H1 (cell line): ENCODE data around the gene CCDC154. TPM values are rescaled to one million over a fixed set of nuclear protein-coding genes. Genes with fewer than 3 reads are reported as not detected.

Source experiments
- KDM1A ChIP-seq: fragments of 200-600, 300-600 bp; sonication (generic); IDR thresholded peaks from 2 replicates; pipeline ENCODE4 v1.7.1; 2016; ENCODE audit warnings: mild to moderate bottlenecking, low read length, borderline replicate concordance
- NANOG ChIP-seq: IDR thresholded peaks from 2 replicates; pipeline ENCODE4 v1.6.1; 2011; ENCODE audit warnings: low read length, low read depth, mild to moderate bottlenecking, inconsistent platforms; ENCODE audit not compliant: insufficient read depth, poor library complexity, severe bottlenecking
- POU5F1 ChIP-seq: IDR thresholded peaks from 2 replicates; pipeline ENCODE4 v1.6.1; 2011; ENCODE audit warnings: low read depth, mild to moderate bottlenecking, low read length, moderate library complexity
- polyA plus RNA-seq, 7 experiments: library from polyadenylated mRNA; depleted of rRNA in 3 of 7; stranded (reverse) in 5 of 7; unstranded in 2 of 7; fragments of >200 nt in 5 of 7; fragments of 200-250 nt in 2 of 7; gene quantifications; 1 replicate in 5 of 7; 2 replicates in 1 of 7; 4 replicates in 1 of 7; pipeline versions ENCODE4 v1.2.1 to v1.2.3, GENCODE V29; 2011 to 2013; ENCODE audit warnings: missing spikeins in 2 of 7, mixed read lengths in 2 of 7
- total RNA-seq: library from RNA; stranded (reverse); fragmentation: NEBNext Ultra II Directional; extraction: Animal tissue kit (Norgen Biotek cat#: 25700); gene quantifications from 2 replicates; pipeline ENCODE4 v1.2.1, GENCODE V29; 2021
- TF ChIP-seq, protein P1 (sequence below): IDR thresholded peaks from 2 replicates; pipeline ENCODE4 v1.6.1; 2012; ENCODE audit warnings: low read length, inconsistent platforms
- TF ChIP-seq, protein P2 (sequence below): IDR thresholded peaks from 2 replicates; pipeline ENCODE4 v1.6.1; 2011; ENCODE audit warnings: low read depth, mild to moderate bottlenecking, low read length; ENCODE audit not compliant: insufficient read depth
- TF ChIP-seq, protein P3 (sequence below): IDR thresholded peaks from 2 replicates; pipeline ENCODE4 v1.6.1; 2012; ENCODE audit warnings: inconsistent platforms

The CCDC154 gene
- total and polyA plus RNA-seq, 2 of the 8 experiments (the other 6 are each of a cell fraction or from before 2014, with no cell fraction given) = 0.15 to 0.88 TPM

DNA sequence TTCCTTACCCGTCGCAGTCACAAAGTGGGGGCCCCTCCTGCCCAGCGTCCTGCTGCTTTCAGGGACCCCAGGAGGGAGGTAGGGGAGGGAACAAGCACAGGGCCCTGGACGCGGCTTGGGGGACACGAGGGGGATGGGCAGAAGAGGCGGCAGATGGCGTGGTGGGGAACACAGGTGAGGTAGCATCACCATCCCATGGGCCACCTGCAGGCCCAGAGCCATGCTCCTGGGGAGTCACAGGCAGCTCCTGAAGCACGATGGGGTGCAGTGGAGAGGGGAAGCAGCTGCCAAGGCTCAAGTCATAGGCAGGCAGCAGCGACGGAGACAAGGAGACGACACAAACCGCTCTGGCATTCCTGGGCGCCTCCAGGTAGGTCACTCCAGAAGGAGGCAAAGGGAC lies 40.6 kb downstream of the CCDC154 start (continued):
- TF ChIP-seq, protein P1, sequence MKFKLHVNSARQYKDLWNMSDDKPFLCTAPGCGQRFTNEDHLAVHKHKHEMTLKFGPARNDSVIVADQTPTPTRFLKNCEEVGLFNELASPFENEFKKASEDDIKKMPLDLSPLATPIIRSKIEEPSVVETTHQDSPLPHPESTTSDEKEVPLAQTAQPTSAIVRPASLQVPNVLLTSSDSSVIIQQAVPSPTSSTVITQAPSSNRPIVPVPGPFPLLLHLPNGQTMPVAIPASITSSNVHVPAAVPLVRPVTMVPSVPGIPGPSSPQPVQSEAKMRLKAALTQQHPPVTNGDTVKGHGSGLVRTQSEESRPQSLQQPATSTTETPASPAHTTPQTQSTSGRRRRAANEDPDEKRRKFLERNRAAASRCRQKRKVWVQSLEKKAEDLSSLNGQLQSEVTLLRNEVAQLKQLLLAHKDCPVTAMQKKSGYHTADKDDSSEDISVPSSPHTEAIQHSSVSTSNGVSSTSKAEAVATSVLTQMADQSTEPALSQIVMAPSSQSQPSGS = no peak
- no peak for TF ChIP-seq KDM1A
- TF ChIP-seq NANOG = no peak
- TF ChIP-seq, protein P2, sequence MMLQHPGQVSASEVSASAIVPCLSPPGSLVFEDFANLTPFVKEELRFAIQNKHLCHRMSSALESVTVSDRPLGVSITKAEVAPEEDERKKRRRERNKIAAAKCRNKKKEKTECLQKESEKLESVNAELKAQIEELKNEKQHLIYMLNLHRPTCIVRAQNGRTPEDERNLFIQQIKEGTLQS = no peak
- no peak for TF ChIP-seq POU5F1
- TF ChIP-seq, protein P3, sequence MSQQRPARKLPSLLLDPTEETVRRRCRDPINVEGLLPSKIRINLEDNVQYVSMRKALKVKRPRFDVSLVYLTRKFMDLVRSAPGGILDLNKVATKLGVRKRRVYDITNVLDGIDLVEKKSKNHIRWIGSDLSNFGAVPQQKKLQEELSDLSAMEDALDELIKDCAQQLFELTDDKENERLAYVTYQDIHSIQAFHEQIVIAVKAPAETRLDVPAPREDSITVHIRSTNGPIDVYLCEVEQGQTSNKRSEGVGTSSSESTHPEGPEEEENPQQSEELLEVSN = no peak
- TF ChIP-seq, all 59 proteins: peak for 0
